ENCODE measurements around the gene BMP8A.
"Not testable (repeated sequence)": the region's sequence is repeated elsewhere in the genome, so short reads cannot be mapped to it uniquely, and the experiment has no call there.

Gene BMP8A

DNA sequence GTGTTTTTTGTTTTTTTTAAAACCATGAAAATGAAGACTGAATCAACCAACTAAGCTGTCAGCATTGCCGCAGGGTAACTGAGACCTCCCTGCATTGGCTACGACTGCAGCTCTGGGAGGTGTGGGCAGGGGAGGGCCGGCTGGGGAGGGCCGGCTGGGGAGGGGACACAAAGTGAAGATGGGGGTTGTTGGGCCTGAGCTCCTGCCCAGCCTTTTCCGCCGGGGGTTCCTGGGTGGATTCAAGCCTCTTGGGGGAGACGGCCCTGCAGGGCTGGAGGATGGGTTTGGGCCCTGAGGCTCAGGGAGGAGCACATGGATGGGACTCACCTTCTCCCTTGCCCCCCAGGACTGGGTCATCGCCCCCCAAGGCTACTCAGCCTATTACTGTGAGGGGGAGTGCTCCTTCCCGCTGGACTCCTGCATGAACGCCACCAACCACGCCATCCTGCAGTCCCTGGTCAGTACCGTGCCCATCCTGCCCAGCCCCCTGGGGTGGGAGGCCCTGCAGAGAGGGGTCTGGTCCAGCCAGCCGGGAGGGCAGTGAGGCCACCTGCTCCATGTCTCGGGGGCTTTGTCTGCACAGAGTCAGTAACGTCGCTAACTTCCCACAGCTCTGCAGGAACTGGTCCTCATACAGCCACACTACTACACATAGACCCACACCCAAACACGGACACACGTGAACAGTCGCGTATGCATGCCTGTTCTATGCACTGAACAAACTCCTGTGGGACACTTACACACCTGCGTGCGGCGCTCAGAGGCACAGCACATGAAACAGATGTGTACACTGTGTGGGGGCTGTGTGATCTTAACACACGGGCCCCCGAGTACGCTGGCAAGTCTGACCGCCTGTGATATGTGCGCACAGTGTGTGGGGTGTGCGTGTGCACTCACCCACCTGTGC, 31.5 kb downstream of the BMP8A start:
- no peak overlapping the region for H3K4me3 ChIP-seq (ENCODE audit: control insufficient read depth, low read depth, low read length)
- TF ChIP-seq CTCF (conservative IDR thresholded peaks at IDR 0.05; ENCODE audit: control insufficient read depth, insufficient read depth, low read depth, low read length) = no peak
- DNase-seq (ENCODE audit: low read depth) = no peak

GRCh38 chr1:39524171-39524570, 32.7 kb downstream of the BMP8A start:
- no peak for DNase-seq (ENCODE audit: low read depth)
- H3K4me3 ChIP-seq (ENCODE audit: control insufficient read depth, low read depth, low read length) = no peak overlapping the region
- TF ChIP-seq CTCF (conservative IDR thresholded peaks at IDR 0.05; ENCODE audit: control insufficient read depth, insufficient read depth, low read depth, low read length) = no peak

DNA sequence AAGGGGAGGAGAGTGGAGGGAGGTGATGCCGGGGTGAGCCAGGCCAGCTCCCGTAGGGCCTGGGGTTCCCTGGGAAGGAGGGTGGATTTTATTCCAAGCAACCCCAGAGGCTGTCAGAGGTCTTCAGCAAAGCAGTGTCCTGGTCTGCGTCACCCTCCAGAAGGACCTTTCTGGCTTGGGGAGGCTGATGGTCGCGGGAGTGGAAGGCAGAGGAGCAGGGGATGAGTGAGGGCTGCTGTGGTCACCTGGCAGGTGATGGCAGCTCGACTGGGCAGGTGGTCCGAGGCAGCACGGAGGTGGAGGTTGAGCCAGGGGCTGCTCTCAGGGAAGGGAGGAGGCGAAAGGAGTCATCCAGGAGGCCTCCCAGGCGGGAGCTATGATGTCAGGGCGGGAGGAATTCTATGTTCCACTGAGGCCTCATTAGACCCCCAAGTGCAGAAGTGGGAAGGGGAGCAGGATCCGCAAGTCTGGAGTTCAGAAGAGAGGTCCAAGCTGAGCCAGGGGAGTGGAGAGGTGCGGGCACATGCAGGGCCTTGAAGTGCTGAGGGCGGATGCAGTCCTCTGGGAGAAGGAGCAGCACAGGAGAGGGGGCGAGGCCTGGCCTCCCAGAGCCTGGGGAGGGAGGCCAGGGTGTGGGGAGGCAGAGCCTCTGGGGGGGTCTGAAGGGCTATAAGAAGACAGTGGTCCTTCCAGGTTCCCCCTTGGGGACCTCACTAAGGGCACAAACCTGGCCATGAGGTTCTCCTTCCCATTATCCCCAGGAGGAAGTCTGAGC, 33.3 kb downstream of the BMP8A start:
- no peak for DNase-seq (ENCODE audit: low read depth)
- no peak for TF ChIP-seq CTCF (conservative IDR thresholded peaks at IDR 0.05; ENCODE audit: control insufficient read depth, insufficient read depth, low read depth, low read length)
- H3K4me3 ChIP-seq (ENCODE audit: control insufficient read depth, low read depth, low read length) = no peak overlapping the region

- no peak for DNase-seq (ENCODE audit: low read depth)
- no peak for TF ChIP-seq CTCF (conservative IDR thresholded peaks at IDR 0.05; ENCODE audit: control insufficient read depth, insufficient read depth, low read depth, low read length)
These were observed 34.1 kb downstream of the BMP8A start for GRCh38 chr1:39525366-39526165.

GRCh38 chr1:39526466-39527189, 35.2 kb downstream of the BMP8A start:
- no peak overlapping the region for H3K4me3 ChIP-seq (ENCODE audit: control insufficient read depth, low read depth, low read length)
- TF ChIP-seq CTCF (conservative IDR thresholded peaks at IDR 0.05; ENCODE audit: control insufficient read depth, insufficient read depth, low read depth, low read length) = no peak
- no peak for DNase-seq (ENCODE audit: low read depth)

More at GRCh38 chr1:39525366-39526165, 34.1 kb downstream of the BMP8A start:
- H3K4me3 ChIP-seq (ENCODE audit: control insufficient read depth, low read depth, low read length) = no peak overlapping the region

DNA sequence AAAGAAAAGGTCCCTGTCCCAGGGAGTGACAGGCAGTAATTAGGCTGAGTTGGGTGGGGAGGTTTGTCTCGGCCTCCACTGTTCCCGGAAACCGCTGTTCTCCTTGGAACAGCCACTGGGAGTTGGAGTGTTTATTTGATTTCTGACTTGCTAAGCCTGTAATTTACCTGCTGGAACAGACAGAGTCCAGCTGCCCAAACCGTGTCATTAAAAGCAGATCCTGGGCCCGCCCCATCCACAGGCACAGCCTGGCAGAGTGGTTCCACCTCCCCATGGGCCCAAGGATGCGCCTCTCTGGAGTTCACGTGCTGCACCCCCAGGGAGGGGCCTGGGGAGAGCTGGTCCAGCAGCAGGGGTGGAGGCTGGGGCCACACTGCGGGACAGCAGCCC, 35.7 kb downstream of the BMP8A start:
- H3K4me3 ChIP-seq (ENCODE audit: control insufficient read depth, low read depth, low read length); DNase-seq (ENCODE audit: low read depth): not testable (repeated sequence)

All from fibroblast of mammary gland (primary cell).